Fibroblast of peridontal ligament (primary cell): Measurements from ENCODE around the gene ATF5.

Experiments used
- DNase-seq: peaks from one replicate; pipeline ENCODE4 v3.0.0-alpha.2; 2010; ENCODE audit errors: extremely low read depth

Gene ATF5

GRCh38 chr19:49894879-49895565 is 34.0 kb upstream of the ATF5 start:
- DNase-seq: no peak

- DNase-seq: no peak
These were observed 33.3 kb upstream of the ATF5 start for GRCh38 chr19:49895566-49896297.

GRCh38 chr19:49896863-49897621 is 32.0 kb upstream of the ATF5 start, which contains the start of gene IL4I1:
IL4I1 (minus strand) TSS chr19:49896887; CDS start chr19:49896160, 727 bp downstream.
- peak; percentile 17 for DNase-seq

GRCh38 chr19:49904136-49904535 is 24.9 kb upstream of the ATF5 start:
- DNase-seq: no peak

GRCh38 chr19:49906879-49907564 is 22.0 kb upstream of the ATF5 start:
- DNase-seq: no peak

GRCh38 chr19:49907745-49908446 is 21.1 kb upstream of the ATF5 start:
- DNase-seq: no peak

GRCh38 chr19:49908480-49909420 is 20.3 kb upstream of the ATF5 start:
- DNase-seq: no peak

- DNase-seq: no peak
These were observed 18.8 kb upstream of the ATF5 start for GRCh38 chr19:49910179-49910578.

GRCh38 chr19:49911381-49912145 is 17.4 kb upstream of the ATF5 start:
- no peak for DNase-seq

GRCh38 chr19:49912965-49913685 is 15.9 kb upstream of the ATF5 start:
- no peak for DNase-seq

GRCh38 chr19:49913720-49914119 is 15.3 kb upstream of the ATF5 start:
- DNase-seq: no peak

GRCh38 chr19:49915271-49915670 is 13.7 kb upstream of the ATF5 start:
- no peak for DNase-seq

GRCh38 chr19:49916839-49917733 is 11.9 kb upstream of the ATF5 start:
- no peak for DNase-seq

GRCh38 chr19:49918089-49918488 is 10.9 kb upstream of the ATF5 start:
- DNase-seq: no peak

GRCh38 chr19:49920624-49921363 is 8.2 kb upstream of the ATF5 start:
- no peak for DNase-seq

GRCh38 chr19:49921871-49922795 is 6.9 kb upstream of the ATF5 start:
- DNase-seq: peak; percentile 66
